Thyroid gland (tissue), 4 donors: ENCODE results near the gene MRPL4. TPM values are rescaled to one million over a fixed set of nuclear protein-coding genes. Genes with fewer than 3 reads are reported as not detected.

ENCODE experiments used
- DNase-seq, 2 donors: peaks; one replicate each; pipeline ENCODE4 v3.0.0-alpha.2; 2019
- H3K27ac ChIP-seq, 3 donors: fragments of 200-600 bp; sonication (generic); 1 replicate in 2 of 3; 2 replicates in 1 of 3; pipeline ENCODE4 v1.5.1; 2016 to 2019; ENCODE audit warnings: mild to moderate bottlenecking in 1 of 3, moderate library complexity in 1 of 3
- H3K27me3 ChIP-seq: fragments of 200-600 bp; sonication (generic); one replicate; pipeline ENCODE4 v1.5.1; 2019
- H3K36me3 ChIP-seq, 2 donors: fragments of 200-600 bp; sonication (generic); one replicate each; pipeline ENCODE4 v1.5.1; 2016 to 2019
- H3K4me1 ChIP-seq, 2 donors: fragments of 200-600 bp; sonication (generic); one replicate each; pipeline ENCODE4 v1.5.1; 2017 to 2019
- H3K4me3 ChIP-seq, 3 donors: fragments of 200-600 bp; sonication (generic); replicated peaks in 1 of 3; 1 replicate in 2 of 3; 2 replicates in 1 of 3; pipeline ENCODE4 v1.5.1; 2016; ENCODE audit warnings: mild to moderate bottlenecking in 1 of 3
- H3K9me3 ChIP-seq: fragments of 200-600 bp; sonication (generic); one replicate; pipeline ENCODE4 v1.5.1; 2017
- POLR2A ChIP-seq, 2 donors: fragments of 450-650 bp; IDR thresholded peaks; one replicate each; pipeline ENCODE4 v1.6.1; 2017; ENCODE audit warnings: antibody characterized with exemption in 2 of 2, mild to moderate bottlenecking in 2 of 2, moderate library complexity in 1 of 2
- WGBS, 2 donors: methylation state at CpG; one replicate each; pipeline ENCODE4 v1.1.5; 2017; 5-methylcytosine and 5-hydroxymethylcytosine counted together
- intact Hi-C: fragments of 100-400 bp; cut with DNase I; formaldehyde crosslinking; loops from one replicate; pipeline ENCODE4 v1.15.1; 2023
- total RNA-seq, 4 donors: library from RNA; depleted of rRNA; stranded (reverse); fragments of >200 nt; gene quantifications; one replicate each; pipeline ENCODE4 v1.2.3, GENCODE V29; 2016
- TF ChIP-seq, protein P1 (sequence below), 6 experiments: fragments of 200-600 bp in 3 of 6; fragments of 450-650 bp in 3 of 6; sonication (generic) in 3 of 6; IDR thresholded peaks; one replicate each; pipeline ENCODE4 v1.5.1; 2016 to 2019; ENCODE audit warnings: antibody characterized with exemption in 6 of 6, mild to moderate bottlenecking in 2 of 6, inconsistent platforms in 1 of 6, moderate library complexity in 1 of 6

Gene MRPL4
- total RNA-seq, 4 donors from 2014 or later = 36.1 to 81.7 (median 54.9) TPM

DNA sequence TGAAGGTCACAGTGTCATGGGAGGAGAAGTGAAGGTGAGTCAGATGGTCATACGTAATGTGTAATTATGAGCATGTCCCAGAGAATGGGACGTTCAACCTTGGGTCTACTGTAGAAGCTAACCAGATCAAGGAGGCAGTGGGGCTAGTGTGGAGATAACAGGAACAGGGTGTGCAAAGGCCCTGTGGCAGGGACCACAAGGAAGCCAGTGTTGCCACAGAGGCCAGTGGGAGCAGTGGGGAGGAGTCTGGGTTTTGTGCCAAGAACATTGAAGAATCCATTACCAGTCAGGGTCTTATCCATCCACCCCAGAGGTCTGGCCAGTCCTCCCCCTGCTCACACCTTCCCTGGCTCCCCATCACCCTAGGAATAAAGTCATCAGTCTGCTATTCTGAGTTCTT, 3.3 kb downstream of the MRPL4 start:
- WGBS, 2 donors = 94 to 100% methylated on average over 2 of the region's 2 CpGs
- intact Hi-C loops = loop anchor here (10.0 kb wide), 2 partner anchors 141 to 321 kb away; partner anchors contain the start of genes EIF3G, OLFM2 and P2RY11
- Histone ChIP-seq H3K27me3 (no peaks in the 10 kb centered on the region), H3K4me1 (peaks cover 15 to 22% of the 10 kb centered on the region in 2 donors), H3K9me3 (no peaks in the 10 kb centered on the region), H3K4me3 (no peak overlapping the region), H3K27ac (no peak overlapping the region), H3K36me3 (peaks cover 25 to 27% of the 10 kb centered on the region in 2 donors)
- no peak for DNase-seq
- TF ChIP-seq, protein P1, sequence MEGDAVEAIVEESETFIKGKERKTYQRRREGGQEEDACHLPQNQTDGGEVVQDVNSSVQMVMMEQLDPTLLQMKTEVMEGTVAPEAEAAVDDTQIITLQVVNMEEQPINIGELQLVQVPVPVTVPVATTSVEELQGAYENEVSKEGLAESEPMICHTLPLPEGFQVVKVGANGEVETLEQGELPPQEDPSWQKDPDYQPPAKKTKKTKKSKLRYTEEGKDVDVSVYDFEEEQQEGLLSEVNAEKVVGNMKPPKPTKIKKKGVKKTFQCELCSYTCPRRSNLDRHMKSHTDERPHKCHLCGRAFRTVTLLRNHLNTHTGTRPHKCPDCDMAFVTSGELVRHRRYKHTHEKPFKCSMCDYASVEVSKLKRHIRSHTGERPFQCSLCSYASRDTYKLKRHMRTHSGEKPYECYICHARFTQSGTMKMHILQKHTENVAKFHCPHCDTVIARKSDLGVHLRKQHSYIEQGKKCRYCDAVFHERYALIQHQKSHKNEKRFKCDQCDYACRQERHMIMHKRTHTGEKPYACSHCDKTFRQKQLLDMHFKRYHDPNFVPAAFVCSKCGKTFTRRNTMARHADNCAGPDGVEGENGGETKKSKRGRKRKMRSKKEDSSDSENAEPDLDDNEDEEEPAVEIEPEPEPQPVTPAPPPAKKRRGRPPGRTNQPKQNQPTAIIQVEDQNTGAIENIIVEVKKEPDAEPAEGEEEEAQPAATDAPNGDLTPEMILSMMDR (IDR thresholded peaks at IDR 0.05) = no peak
- TF ChIP-seq POLR2A (IDR thresholded peaks at IDR 0.05) = no peak

DNA sequence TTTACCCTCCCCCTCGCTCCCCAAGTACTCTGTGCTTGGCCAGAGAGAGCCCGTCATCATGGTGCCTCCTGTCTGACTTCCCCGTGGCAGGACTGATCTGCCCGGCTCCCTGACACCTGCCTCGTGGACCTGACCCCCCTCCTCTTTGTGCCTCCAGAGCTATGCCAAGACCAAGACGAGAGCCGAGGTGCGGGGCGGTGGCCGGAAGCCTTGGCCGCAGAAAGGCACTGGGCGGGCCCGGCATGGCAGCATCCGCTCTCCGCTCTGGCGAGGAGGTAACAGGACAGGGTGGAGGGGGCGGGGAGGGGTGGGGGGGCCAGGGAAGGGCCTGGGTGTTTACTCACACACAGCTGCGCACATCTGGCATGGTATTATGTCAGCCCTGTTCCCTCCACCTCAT, 4.5 kb downstream of the MRPL4 start:
- Histone ChIP-seq H3K4me3 (no peak overlapping the region), H3K27me3 (no peaks in the 10 kb centered on the region), H3K9me3 (no peaks in the 10 kb centered on the region), H3K27ac (no peak overlapping the region), H3K4me1 (peaks cover 15 to 30% of the 10 kb centered on the region in 2 donors), H3K36me3 (peaks cover 25 to 27% of the 10 kb centered on the region in 2 donors)
- 85 to 95% methylated on average over 8 to 17 of the region's 18 CpGs for WGBS, 2 donors
- intact Hi-C loops = loop anchor here (10.0 kb wide), 2 partner anchors 142 to 322 kb away; partner anchors contain the start of genes EIF3G, OLFM2 and P2RY11
- no peak for TF ChIP-seq POLR2A (IDR thresholded peaks at IDR 0.05)
- DNase-seq = no peak

DNA sequence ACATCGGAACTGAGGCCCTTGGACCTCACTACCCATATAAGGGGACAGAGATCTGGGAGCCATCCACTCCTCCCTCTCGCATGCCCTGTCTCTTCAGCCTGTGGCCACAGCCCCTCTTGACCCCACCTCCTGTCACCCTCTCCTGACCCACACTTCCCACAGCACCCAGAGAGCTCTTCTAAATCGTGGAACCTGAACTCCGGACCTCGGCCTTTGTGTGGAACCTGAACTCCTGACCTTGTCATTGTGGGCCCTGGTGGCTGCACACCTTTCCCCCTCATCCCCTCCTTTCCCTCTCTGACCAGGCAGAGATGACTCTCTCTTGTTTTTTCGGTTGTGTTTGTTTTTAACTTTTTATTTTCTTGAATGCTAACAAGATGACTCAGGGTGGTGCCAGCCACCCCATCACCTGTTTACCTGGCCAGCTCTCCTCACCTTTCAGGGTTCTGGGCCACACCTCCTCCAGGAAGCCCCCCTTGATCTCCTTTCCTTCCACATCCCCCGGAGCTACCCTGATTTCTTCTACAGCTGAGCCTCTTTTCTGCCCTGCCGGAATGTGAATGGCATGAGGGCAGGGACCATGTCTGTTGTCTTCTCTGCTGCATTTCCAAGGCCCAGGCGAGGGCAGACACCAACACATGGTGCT, 5.1 kb downstream of the MRPL4 start:
- DNase-seq = no peak
- Histone ChIP-seq H3K27ac (no peak overlapping the region), H3K4me3 (no peak overlapping the region), H3K9me3 (no peaks in the 10 kb centered on the region), H3K4me1 (peaks cover 15 to 30% of the 10 kb centered on the region in 2 donors), H3K27me3 (no peaks in the 10 kb centered on the region), H3K36me3 (peaks cover 25 to 27% of the 10 kb centered on the region in 2 donors)
- intact Hi-C loops = loop anchor here (10.0 kb wide), 2 partner anchors 142 to 322 kb away; partner anchors contain the start of genes EIF3G, OLFM2 and P2RY11
- TF ChIP-seq, protein P1 (IDR thresholded peaks at IDR 0.05) = no peak
- no peak for TF ChIP-seq POLR2A (IDR thresholded peaks at IDR 0.05)
- WGBS, 2 donors = 87 to 92% methylated on average over 9 of the region's 9 CpGs

DNA sequence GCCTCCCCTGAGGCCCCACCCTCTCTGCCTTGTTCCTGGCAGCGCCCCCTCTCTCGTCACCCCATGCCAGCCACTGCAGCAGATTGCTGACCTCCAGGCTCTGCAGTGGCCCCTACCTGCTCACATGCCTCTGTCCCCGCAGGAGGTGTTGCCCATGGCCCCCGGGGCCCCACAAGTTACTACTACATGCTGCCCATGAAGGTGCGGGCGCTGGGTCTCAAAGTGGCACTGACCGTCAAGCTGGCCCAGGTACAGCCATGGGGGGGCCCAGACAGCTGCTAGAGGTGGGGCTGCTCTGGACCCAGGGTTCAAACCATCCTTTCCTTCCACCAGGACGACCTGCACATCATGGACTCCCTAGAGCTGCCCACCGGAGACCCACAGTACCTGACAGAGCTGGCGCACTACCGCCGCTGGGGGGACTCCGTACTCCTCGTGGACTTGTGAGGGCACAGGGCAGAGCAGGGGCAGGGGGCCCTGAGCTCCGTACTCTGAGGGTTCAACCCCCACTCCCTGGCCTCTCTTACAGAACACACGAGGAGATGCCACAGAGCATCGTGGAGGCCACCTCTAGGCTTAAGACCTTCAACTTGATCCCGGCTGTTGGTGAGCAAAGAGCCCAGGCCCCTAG, 6.2 kb downstream of the MRPL4 start:
- H3K36me3 ChIP-seq = peaks cover 25 to 27% of the 10 kb centered on the region in 2 donors
- 92 to 93% methylated on average over 8 to 13 of the region's 18 CpGs for WGBS, 2 donors
- intact Hi-C loops = loop anchor here (10.0 kb wide), 2 partner anchors 143 to 323 kb away; partner anchors contain the start of genes EIF3G, OLFM2 and P2RY11
- H3K9me3 ChIP-seq = no peaks in the 10 kb centered on the region
- H3K27ac ChIP-seq = no peak overlapping the region
- DNase-seq = no peak
- H3K27me3 ChIP-seq = no peaks in the 10 kb centered on the region
- TF ChIP-seq, protein P1 (IDR thresholded peaks at IDR 0.05) = no peak
- TF ChIP-seq POLR2A (IDR thresholded peaks at IDR 0.05) = no peak
- H3K4me3 ChIP-seq = no peak overlapping the region
- peaks cover 15 to 23% of the 10 kb centered on the region in 2 donors for H3K4me1 ChIP-seq

DNA sequence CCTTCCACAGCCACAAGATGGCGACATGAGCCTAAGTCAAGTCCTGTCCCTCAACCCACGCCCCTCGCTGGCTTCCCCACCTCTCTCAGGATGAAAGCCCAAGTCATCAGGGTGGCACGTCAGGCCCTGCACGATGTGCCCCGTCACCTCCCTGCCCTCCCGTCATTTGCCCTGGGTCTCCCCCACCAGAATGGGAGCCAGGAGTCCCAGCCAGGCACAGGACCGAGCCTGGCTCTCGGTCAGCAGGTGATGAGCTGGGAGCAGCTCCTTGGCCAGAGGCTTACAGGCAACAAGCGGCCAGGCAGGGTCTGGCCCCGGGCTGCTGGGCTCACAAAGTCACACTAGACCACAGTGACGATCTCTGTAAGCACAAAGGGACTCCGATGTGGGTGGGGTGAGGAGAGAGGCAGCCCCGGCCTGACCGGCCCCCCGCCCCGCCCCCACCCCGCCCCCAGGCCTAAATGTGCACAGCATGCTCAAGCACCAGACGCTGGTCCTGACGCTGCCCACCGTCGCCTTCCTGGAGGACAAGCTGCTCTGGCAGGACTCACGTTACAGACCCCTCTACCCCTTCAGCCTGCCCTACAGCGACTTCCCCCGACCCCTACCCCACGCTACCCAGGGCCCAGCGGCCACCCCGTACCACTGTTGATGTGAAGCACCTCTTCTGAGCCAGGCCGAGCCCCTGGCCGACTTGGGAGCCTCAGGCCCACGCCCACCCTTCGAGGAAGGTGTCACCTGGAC, 7.3 kb downstream of the MRPL4 start:
- peak; percentile 94 to 95 for DNase-seq
- H3K27ac ChIP-seq = peak overlapping the region; percentile 44 to 69 (median 44)
- no peaks in the 10 kb centered on the region for H3K9me3 ChIP-seq
- H3K36me3 ChIP-seq = peaks cover 25 to 27% of the 10 kb centered on the region in 2 donors
- 47 to 52% methylated on average over 17 to 21 of the region's 32 CpGs for WGBS, 2 donors
- H3K27me3 ChIP-seq = no peaks in the 10 kb centered on the region
- no peak overlapping the region for H3K4me3 ChIP-seq
- H3K4me1 ChIP-seq = peaks cover 15 to 23% of the 10 kb centered on the region in 2 donors
- TF ChIP-seq, protein P1 (IDR thresholded peaks at IDR 0.05) = peak in 4 of 6 experiments; percentile 61 to 83 (median 72)
- no peak for TF ChIP-seq POLR2A (IDR thresholded peaks at IDR 0.05)
- intact Hi-C loops = loop anchor here (10.0 kb wide), 2 partner anchors 145 to 325 kb away; partner anchors contain the start of genes EIF3G, OLFM2 and P2RY11
